DMS153 treated with DMSO at 0.1 percent for 48 hours (cell line): ENCODE results near the gene TAF11L3.
"Not testable (repeated sequence)": the region's sequence is repeated elsewhere in the genome, so short reads cannot be mapped to it uniquely, and the experiment has no call there.

Experiments
- DNase-seq: peaks from one replicate; lab custom pipeline; 2025; ENCODE audit not compliant: unreplicated experiment; lab: John Stamatoyannopoulos, UW

TAF11L3 gene

DNA sequence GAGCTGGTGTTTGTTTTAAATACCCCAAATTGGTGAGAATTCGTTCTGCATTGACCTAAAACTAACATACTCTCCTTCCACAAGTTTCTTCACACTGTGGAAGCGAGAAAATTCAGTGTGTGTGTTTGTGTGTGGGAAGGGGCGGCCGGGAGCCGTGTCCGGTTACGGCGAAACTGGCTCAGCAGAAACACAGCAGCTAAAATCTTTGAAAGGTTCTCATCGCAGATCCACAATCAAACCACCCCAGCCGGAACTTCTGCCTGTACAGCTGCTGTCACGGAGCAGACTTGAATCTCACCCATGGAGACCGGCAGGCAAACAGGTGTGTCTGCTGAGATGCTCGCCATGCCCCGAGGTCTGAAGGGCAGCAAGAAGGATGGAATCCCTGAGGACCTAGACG lies at the start of gene TAF11L3:
Gene TAF11L3, plus strand, starts transcription at position 301 of the 400 bp plus-strand sequence.
- DNase-seq = not testable (repeated sequence)

GRCh38 chr5:17470064-17470463 lies 48.1 kb upstream of the TAF11L3 start:
- no peak for DNase-seq

DNA sequence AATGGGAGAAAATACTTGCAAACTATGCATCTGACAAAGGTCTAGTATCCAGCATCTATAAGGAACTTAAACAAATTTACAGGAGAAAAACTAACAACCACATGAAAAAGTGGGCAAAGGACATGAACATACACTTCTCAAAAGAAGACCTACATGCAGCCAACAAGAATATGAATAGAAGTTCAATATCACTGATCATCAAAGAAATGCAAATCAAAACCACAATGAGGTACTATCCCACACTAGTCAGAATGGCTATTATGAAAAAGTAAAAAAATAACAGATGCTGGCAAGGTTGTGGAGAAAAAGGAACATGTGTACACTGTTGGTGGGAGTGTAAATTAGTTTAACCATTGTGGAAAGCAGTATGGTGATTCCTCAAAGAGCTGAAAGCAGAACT lies 43.1 kb upstream of the TAF11L3 start:
- DNase-seq = not testable (repeated sequence)

DNA sequence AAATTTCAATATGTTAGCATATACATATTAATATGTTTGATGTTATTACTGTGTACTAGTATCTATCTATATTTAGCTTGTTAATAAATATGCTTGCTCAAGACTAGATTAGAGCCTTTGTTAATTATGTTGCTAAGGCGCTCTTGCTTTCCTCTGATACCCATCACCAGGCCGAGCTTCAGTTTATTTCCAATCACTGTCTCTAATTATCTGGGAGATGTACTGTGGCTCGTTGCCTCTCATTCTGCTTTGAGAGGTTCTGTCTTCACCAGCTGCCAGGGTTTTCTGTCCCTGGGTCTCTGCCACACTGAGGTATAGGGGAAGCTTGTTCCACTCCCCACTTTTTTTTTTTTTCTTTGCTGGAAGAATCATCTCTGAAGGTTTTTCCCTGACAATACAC lies 41.1 kb upstream of the TAF11L3 start:
- DNase-seq = no peak

DNA sequence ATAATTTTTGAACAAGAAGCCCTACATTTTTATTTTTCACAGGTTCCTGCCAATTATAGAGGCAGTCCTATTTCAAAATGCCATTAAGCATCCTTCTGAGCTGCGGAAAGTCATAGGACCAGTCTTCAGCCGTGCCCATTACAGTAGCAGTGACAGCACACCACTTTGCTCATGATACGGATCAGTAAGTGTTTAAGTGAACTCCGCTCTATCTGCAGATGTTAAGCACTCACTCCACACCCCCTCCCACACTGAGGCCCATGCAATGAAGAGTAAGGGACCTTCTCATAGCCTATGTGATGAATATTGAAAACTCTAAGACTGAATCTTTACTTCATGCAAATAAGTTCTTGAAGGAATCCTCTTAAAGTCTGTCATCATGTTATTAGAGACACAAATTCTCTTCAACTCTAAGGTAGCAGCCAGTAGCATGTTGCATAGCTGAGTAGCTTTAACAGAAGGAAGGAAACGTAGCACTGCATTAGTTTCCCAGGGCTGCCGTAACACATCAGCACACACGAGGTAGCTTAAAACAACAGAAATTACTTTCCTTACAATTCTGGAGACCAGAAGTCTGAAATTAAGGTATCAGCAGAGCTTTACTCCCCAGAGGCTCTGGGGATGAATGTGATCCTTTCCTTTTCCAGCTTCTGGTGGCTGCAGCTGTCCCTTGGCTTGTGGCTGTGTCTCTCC lies 40.4 kb upstream of the TAF11L3 start:
- no peak for DNase-seq

- no peak for DNase-seq
These were observed 36.8 kb upstream of the TAF11L3 start for GRCh38 chr5:17481378-17481777.

- no peak for DNase-seq
These were observed 35.4 kb upstream of the TAF11L3 start for GRCh38 chr5:17482790-17483189.

- DNase-seq = not testable (repeated sequence)
These were observed 31.5 kb upstream of the TAF11L3 start for GRCh38 chr5:17486464-17487173.

- no peak for DNase-seq
These were observed 31.0 kb upstream of the TAF11L3 start for GRCh38 chr5:17487174-17487512.

DNA sequence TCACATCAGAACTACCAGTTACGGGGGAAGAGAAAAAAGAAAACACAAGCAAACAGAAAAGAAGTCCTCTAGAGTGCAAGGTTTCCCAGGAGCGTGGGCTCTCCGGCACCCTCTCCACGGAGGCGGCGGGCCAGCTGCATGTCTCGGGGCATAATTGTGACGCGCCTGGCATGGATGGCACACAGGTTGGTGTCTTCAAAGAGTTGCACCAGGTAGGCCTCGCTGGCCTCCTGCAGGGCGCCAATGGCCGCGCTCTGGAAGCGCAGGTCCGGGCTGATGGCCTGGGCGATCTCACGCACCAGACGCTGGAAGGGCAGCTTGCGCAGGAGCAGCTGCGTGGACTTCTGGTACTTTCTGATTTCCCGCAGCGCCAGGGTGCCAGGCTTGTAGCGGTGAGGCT lies 26.9 kb upstream of the TAF11L3 start:
- not testable (repeated sequence) for DNase-seq

DNA sequence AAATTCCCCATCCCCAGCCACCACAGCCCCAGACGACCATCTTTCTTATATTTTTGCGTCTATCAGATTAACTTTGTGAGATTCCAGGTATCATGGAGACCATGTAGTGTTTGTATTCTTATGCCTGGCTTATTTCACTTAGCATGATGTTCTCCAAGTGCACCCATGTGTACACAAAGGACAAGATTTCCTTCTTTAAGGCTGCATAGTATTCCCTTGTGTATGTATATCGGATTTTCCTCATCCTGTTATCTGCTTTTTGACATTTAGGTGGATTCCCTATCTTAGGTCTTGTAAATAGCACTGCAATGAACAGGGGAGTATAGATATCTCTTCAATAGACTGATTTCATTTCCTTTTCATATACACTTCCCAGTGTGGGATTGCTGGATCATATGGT lies 25.4 kb upstream of the TAF11L3 start:
- no peak for DNase-seq

GRCh38 chr5:17497446-17497845 lies 20.7 kb upstream of the TAF11L3 start:
- no peak for DNase-seq

- DNase-seq = not testable (repeated sequence)
These were observed 20.2 kb upstream of the TAF11L3 start, which contains the start of gene TAF11L2 for GRCh38 chr5:17497931-17498330. TAF11L2 (plus strand) TSS chr5:17498231.

DNA sequence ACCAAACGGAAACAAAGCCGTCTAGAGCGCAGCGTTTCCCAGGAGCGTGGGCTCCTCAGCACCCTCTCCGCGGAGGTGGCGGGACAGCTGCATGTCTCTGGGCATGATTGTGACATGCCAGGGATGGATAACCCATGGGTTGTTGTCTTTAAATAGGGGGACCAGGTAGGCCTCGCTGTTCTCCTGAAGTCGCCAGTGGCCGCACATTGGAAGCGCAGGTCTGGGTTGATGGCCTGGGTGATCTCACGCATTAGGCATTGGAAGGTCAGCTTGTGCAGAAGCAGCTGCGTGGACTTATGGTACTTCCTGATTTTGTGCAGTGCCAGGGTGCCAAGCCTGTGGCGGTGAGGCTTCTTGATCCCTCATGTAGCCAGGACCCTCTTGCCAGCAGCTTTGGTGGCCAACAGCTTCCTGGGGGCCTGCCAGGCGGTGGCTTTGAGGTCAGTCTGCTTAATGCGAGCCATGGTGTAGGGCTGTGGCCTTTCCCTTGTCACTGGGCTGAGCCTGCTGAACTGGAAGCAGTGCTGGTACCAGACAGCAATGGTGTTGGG lies 6.3 kb upstream of the TAF11L3 start:
- DNase-seq = no peak

GRCh38 chr5:17517526-17517925 lies 641 bp upstream of the TAF11L3 start:
- DNase-seq = not testable (repeated sequence)

DNA sequence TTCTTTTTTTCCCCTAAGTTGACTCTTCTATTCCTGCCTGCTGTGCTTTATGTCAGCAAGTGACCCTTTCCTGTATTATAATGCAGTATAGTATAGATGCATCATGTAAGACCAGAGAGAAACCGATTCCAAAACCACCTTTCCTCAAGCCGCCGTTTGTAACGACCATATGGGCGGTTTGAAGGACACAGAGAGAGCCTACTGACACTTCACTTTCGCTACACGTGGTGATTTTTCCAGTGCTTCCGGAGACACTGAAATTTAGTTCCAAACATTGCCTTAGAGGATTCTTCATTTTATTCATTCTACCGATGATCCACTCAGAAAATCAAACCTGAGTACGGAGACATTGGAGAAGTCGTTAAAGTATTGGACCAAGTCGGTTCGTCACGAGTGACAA lies 1.3 kb downstream of the TAF11L3 start:
- DNase-seq = not testable (repeated sequence)

DNA sequence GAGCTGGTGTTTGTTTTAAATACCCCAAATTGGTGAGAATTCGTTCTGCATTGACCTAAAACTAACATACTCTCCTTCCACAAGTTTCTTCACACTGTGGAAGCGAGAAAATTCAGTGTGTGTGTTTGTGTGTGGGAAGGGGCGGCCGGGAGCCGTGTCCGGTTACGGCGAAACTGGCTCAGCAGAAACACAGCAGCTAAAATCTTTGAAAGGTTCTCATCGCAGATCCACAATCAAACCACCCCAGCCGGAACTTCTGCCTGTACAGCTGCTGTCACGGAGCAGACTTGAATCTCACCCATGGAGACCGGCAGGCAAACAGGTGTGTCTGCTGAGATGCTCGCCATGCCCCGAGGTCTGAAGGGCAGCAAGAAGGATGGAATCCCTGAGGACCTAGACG lies 3.3 kb downstream of the TAF11L3 start, which contains the start of gene TAF11L4:
Gene TAF11L4, plus strand, starts transcription at position 301 of the 400 bp plus-strand sequence.
- not testable (repeated sequence) for DNase-seq

GRCh38 chr5:17524935-17525334 lies 6.8 kb downstream of the TAF11L3 start, which contains the start of gene TAF11L5:
TAF11L5 (plus strand) TSS chr5:17525235.
- DNase-seq = not testable (repeated sequence)

GRCh38 chr5:17526504-17526903 lies 8.3 kb downstream of the TAF11L3 start:
- DNase-seq = not testable (repeated sequence)

DNA sequence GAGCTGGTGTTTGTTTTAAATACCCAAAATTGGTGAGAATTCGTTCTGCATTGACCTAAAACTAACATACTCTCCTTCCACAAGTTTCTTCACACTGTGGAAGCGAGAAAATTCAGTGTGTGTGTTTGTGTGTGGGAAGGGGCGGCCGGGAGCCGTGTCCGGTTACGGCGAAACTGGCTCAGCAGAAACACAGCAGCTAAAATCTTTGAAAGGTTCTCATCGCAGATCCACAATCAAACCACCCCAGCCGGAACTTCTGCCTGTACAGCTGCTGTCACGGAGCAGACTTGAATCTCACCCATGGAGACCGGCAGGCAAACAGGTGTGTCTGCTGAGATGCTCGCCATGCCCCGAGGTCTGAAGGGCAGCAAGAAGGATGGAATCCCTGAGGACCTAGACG lies 10.2 kb downstream of the TAF11L3 start, which contains the start of gene TAF11L6:
Gene TAF11L6, plus strand, starts transcription at position 301 of the 400 bp plus-strand sequence.
- DNase-seq = not testable (repeated sequence)
